GM10248 (cell line): ENCODE results near the gene BBC3.

Experiments used
- CTCF ChIA-PET: fragments of 300-600 bp; sonication (Branson Sonifier 250); formaldehyde crosslinking; extraction: SDS; loops from one replicate; lab custom pipeline; 2021; ENCODE audit warnings: antibody characterized with exemption; lab: Yijun Ruan, JAX
- POLR2A ChIA-PET: fragments of 350-650 bp; sonication (Branson Sonifier 250); formaldehyde crosslinking; extraction: SDS; loops from one replicate; lab custom pipeline; 2020; ENCODE audit warnings: antibody characterized with exemption; lab: Yijun Ruan, JAX
- DNase-seq: peaks from one replicate; pipeline ENCODE4 v3.0.0; 2012; ENCODE audit errors: extremely low spot score
- CTCF ChIP-seq: IDR thresholded peaks from 2 replicates; pipeline ENCODE4 v1.5.1; 2012; ENCODE audit warnings: mild to moderate bottlenecking, low read depth; ENCODE audit errors: extremely low read depth, missing control alignments, control extremely low read depth

Gene BBC3

DNA sequence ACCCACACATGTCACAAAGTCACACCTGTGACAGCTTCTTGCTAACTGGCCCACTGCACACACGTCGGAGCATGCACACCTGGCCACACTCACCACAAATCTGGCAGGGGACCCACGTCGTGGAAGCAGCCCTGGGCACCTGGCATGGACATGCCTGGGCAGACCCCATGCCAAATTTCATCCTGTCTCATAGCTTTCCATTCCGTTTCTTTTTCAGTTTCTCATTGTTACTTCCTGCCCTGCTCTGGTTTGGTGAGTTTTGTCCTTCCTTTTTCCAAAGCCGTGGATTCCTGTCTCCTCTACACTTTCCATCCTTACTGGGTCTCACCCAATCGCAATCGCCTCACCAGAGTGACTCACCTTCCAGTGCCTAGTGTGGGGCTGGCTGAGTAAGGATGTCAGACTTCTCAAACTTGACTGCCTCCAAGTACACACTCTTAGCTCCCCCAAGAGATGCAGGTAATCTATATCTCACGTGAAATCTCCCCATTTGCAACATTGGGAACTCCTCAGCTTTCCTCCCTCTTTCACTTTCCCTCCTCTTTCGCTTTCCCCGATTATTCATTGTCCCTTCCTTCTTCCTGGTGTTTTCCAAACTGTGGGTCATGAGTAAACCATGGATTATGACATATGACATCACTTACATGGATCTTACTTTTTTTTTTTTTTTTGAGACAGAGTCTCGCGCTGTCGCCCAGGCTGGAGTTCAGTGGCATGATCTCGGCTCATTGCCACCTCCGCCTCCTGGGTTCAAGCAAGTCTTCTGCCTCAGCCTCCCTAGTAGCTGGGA lies 1.6 kb upstream of the BBC3 start:
- ChIA-PET POLR2A (interaction anchor here (0.5 to 1.2 kb wide), 3 partner anchors 11 to 460 kb away, joined by 3 to 5 read pairs (median 4); partner anchors contain the start of gene CCDC9), CTCF (interaction anchor here (0.8 to 4.8 kb wide), 5 partner anchors 14 to 31 kb away, joined by 3 to 76 read pairs (median 4); partner anchors contain the start of gene CCDC9)
- DNase-seq, result peak; percentile 21
- no peak for TF ChIP-seq CTCF

DNA sequence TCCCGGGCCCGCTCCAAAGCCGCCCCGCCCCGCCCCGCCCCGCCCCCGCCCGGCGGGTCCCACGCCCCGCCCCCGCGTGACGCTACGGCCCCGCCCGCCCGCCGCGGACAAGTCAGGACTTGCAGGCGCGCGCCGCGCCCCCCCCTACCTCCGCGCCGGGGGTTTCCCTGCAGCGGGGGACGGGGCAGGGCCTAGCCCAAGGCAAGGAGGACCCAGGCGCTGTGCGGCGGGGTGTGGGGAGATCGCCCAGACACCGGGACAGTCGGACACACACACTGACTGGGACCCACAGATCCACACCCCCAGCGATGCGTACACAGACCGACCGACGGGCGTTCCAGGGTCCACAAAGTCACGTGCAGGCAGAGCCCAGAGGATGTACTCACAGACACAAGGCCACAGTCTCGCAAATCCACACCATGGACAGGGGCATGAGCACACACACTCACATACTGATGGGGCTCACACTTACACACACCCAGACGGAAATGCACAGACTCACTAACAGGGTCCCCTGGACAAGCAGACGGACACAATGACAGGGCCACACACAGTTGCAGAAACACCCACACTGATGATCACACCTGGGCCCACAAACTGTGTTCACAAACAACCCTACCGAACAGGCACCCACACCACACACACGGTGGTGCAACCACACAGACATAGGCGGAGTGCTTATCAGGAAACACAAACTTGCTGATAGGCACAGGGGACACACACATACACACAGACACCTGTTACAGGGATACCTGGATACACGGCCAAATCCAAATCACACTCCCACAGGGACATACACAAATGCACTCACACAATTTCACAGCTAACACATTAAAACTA lies 436 bp upstream of the BBC3 start:
- TF ChIP-seq CTCF, result no peak
- CTCF ChIA-PET, result interaction anchor here (3.6 to 4.8 kb wide), 2 partner anchors 15 to 21 kb away, joined by 17 to 76 read pairs; no protein-coding TSS in a partner anchor
- POLR2A ChIA-PET, result no interaction called here
- DNase-seq, result peak; percentile 90

DNA sequence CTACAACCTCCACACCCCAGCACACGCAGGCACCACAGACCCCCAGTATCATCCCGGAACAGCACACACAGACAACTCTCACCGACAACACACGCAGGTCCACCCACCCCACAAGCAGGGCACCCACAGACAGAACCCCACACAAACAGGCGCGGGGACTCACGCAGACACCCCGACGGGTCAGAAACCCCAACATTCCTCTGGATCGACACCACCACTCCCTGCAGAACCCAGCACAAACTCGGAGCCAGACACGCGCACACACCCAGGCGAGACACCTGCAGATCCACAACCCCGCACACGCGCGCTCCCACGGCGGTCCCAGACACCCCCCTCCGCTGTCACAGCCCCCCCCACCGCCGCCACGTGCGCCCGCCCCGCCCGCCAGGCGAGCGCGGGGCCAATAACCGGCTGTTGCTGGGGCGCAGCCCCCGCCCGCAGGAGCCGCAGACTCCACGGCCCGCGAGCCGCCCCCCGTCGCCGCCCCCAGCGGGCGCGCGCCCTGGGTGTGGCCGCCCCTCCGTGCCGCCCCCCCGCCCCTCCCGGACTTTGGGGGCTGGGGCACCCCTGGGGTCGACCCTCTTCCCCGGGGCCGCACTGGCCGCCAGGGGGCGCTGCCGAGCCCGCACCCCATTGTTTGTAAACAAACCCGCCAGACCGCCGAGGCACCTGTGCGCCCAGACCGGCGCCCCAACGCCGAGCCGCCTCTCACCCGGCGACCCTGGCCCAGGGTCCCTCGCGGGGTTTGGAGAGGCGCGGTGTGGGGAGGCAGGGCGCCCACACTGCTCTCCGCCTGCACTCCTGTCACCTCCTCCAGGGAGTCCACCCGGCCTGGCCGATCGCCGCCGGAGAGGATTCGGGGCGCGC lies 712 bp downstream of the BBC3 start:
- DNase-seq, result peak; percentile 73
- CTCF ChIA-PET, result interaction anchor here (1.8 to 11.8 kb wide), 2 partner anchors 14 to 20 kb away, joined by 7 to 153 read pairs; no protein-coding TSS in a partner anchor
- POLR2A ChIA-PET, result no interaction called here

GRCh38 chr19:47229676-47230053 lies 1.3 kb downstream of the BBC3 start:
- no peak for TF ChIP-seq CTCF
- CTCF ChIA-PET, result interaction anchor here (1.8 to 11.8 kb wide), 2 partner anchors 15 to 19 kb away, joined by 7 to 153 read pairs; no protein-coding TSS in a partner anchor
- peak; percentile 11 for DNase-seq
- POLR2A ChIA-PET, result no interaction called here

More for the DNA sequence above, 712 bp downstream of the BBC3 start:
- peak; percentile 90 for TF ChIP-seq CTCF

DNA sequence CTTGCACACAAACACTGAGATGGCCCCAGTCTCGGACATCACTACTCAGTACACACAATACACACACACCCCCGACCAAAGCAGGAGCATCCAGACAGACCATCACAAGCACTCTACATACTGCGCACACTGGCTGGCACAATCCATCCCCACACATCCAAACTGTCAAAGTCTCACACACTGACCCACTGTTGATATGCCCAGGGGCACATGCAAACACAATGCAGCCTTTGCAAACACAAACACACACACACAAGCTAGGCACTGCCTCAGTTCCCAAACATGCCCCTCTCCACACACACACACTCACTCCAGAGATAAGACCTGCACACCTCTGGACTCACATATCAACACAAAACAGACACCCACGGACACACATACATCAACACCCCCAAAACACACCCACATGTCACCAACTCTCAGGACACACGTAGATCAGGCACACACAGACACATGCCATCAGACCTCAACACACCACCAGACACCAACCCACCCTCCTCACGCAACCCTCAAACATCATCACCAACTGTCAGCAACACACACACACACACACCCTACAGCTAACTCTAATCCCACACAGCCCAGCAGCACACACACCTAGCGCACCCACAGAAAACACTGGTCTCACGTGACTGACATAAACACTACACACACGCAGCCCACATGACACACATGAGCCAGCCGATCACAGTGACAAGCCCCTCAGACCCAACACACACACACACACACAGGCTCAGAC lies 1.9 kb downstream of the BBC3 start:
- POLR2A ChIA-PET, result interaction anchor here (4.0 kb wide), 1 partner anchor 14 kb away, joined by 56 read pairs; no protein-coding TSS in a partner anchor
- no peak for DNase-seq
- CTCF ChIA-PET, result interaction anchor here (1.8 to 11.8 kb wide), 2 partner anchors 15 to 18 kb away, joined by 7 to 153 read pairs; no protein-coding TSS in a partner anchor
- TF ChIP-seq CTCF, result no peak
